ENCODE results near the gene TBL1X.

TBL1X gene

DNA sequence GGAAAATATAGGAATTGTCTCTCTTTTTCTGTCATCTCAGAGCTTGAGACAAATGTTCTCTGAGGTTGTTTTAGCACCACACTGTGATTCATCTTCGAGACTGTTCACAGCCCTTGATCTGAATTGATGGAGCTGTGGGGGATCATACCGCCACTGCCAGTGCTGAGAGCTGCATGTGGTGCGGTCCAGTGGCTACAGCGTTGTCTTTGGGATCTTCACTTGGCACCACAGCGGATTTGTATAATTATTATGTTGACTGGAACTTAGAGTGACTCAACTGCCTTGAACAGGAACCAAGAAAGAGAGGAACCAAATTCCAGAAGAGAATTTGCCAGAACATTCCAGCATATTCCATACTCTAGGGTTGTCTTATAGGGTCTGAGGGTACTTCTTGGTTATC lies 29.1 kb downstream of the TBL1X start:
- peak; percentile 16 for DNase-seq (ENCODE audit: low read depth, low spot score)
- in situ Hi-C loops (cut with HindIII; ENCODE audit: low sequenced_read_pairs), result no loop called here
- H3K4me3 ChIP-seq (ENCODE audit: low read depth, low read length), result no peak overlapping the region
- TF ChIP-seq, protein P1, sequence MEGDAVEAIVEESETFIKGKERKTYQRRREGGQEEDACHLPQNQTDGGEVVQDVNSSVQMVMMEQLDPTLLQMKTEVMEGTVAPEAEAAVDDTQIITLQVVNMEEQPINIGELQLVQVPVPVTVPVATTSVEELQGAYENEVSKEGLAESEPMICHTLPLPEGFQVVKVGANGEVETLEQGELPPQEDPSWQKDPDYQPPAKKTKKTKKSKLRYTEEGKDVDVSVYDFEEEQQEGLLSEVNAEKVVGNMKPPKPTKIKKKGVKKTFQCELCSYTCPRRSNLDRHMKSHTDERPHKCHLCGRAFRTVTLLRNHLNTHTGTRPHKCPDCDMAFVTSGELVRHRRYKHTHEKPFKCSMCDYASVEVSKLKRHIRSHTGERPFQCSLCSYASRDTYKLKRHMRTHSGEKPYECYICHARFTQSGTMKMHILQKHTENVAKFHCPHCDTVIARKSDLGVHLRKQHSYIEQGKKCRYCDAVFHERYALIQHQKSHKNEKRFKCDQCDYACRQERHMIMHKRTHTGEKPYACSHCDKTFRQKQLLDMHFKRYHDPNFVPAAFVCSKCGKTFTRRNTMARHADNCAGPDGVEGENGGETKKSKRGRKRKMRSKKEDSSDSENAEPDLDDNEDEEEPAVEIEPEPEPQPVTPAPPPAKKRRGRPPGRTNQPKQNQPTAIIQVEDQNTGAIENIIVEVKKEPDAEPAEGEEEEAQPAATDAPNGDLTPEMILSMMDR (IDR thresholded peaks at IDR 0.05; ENCODE audit: low read depth, low read length), result no peak

DNA sequence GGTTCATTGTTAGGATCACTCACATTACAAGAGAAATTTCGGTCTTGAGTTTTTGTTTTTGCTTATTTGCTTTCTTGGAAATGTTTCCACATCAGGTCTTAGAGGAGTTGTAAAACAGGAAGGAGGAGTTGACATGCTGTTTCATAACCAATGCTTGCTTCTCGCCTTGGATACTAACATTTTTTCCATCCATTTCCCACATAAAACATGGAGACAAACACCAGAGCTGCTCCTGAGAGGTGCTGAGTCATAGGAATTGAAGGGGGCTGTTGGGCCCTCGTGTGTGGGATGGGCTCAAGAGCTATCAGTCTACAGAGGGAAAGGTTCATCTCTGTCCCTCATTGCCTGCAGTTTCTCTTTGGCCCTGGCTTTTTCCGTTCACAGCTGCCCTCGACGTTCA lies 29.9 kb downstream of the TBL1X start:
- DNase-seq (ENCODE audit: low read depth, low spot score), result no peak
- in situ Hi-C loops (cut with HindIII; ENCODE audit: low sequenced_read_pairs), result no loop called here

GRCh38 chrX:9495496-9495895 lies 30.6 kb downstream of the TBL1X start:
- in situ Hi-C loops (cut with HindIII; ENCODE audit: low sequenced_read_pairs), result no loop called here
- TF ChIP-seq, protein P1 (IDR thresholded peaks at IDR 0.05; ENCODE audit: low read depth, low read length), result no peak
- no peak overlapping the region for H3K4me3 ChIP-seq (ENCODE audit: low read depth, low read length)
- DNase-seq (ENCODE audit: low read depth, low spot score), result no peak

More for the DNA sequence above, 29.9 kb downstream of the TBL1X start:
- no peak overlapping the region for H3K4me3 ChIP-seq (ENCODE audit: low read depth, low read length)
- TF ChIP-seq, protein P1 (IDR thresholded peaks at IDR 0.05; ENCODE audit: low read depth, low read length), result no peak

GRCh38 chrX:9498236-9498635 lies 33.4 kb downstream of the TBL1X start:
- H3K4me3 ChIP-seq (ENCODE audit: low read depth, low read length), result no peak overlapping the region
- DNase-seq (ENCODE audit: low read depth, low spot score), result no peak
- TF ChIP-seq, protein P1 (IDR thresholded peaks at IDR 0.05; ENCODE audit: low read depth, low read length), result no peak
- in situ Hi-C loops (cut with HindIII; ENCODE audit: low sequenced_read_pairs), result no loop called here

GRCh38 chrX:9500584-9500983 lies 35.7 kb downstream of the TBL1X start:
- in situ Hi-C loops (cut with HindIII; ENCODE audit: low sequenced_read_pairs), result no loop called here
- no peak for DNase-seq (ENCODE audit: low read depth, low spot score)

GRCh38 chrX:9501362-9501761 lies 36.5 kb downstream of the TBL1X start:
- no peak for DNase-seq (ENCODE audit: low read depth, low spot score)
- in situ Hi-C loops (cut with HindIII; ENCODE audit: low sequenced_read_pairs), result no loop called here
- TF ChIP-seq, protein P1 (IDR thresholded peaks at IDR 0.05; ENCODE audit: low read depth, low read length), result no peak
- no peak overlapping the region for H3K4me3 ChIP-seq (ENCODE audit: low read depth, low read length)

More at GRCh38 chrX:9500584-9500983, 35.7 kb downstream of the TBL1X start:
- TF ChIP-seq, protein P1 (IDR thresholded peaks at IDR 0.05; ENCODE audit: low read depth, low read length), result no peak
- H3K4me3 ChIP-seq (ENCODE audit: low read depth, low read length), result no peak overlapping the region

- TF ChIP-seq, protein P1 (IDR thresholded peaks at IDR 0.05; ENCODE audit: low read depth, low read length), result no peak
- H3K4me3 ChIP-seq (ENCODE audit: low read depth, low read length), result no peak overlapping the region
- DNase-seq (ENCODE audit: low read depth, low spot score), result no peak
- in situ Hi-C loops (cut with HindIII; ENCODE audit: low sequenced_read_pairs), result no loop called here
Measured at GRCh38 chrX:9503261-9503660, 38.4 kb downstream of the TBL1X start.

All from astrocyte of the spinal cord (primary cell).